NCI-H1048 (cell line): ENCODE data around the gene GULP1.
"Not testable (repeated sequence)": the region's sequence is repeated elsewhere in the genome, so short reads cannot be mapped to it uniquely, and the experiment has no call there.

Experiments
- DNase-seq: peaks from one replicate; lab custom pipeline; 2025; lab: John Stamatoyannopoulos, UW

GULP1 gene

DNA sequence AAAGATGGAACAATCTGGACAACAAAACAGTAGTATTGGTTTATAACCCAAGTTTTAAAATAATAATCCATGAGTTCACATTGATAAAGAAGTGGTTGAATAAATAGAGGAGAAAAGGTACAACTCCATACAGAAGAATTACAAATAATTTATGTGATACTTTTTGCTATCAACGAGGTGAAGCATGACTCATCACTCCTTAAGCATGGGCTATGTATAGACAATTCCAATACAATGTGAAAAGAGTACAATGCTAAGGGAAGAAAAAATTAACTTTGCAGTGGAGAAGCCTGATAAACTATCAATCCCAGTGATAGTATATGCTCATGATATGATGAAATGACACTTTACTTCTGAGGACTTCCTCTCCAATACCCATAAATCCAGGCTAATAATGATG lies 312.9 kb downstream of the GULP1 start:
- no peak for DNase-seq

DNA sequence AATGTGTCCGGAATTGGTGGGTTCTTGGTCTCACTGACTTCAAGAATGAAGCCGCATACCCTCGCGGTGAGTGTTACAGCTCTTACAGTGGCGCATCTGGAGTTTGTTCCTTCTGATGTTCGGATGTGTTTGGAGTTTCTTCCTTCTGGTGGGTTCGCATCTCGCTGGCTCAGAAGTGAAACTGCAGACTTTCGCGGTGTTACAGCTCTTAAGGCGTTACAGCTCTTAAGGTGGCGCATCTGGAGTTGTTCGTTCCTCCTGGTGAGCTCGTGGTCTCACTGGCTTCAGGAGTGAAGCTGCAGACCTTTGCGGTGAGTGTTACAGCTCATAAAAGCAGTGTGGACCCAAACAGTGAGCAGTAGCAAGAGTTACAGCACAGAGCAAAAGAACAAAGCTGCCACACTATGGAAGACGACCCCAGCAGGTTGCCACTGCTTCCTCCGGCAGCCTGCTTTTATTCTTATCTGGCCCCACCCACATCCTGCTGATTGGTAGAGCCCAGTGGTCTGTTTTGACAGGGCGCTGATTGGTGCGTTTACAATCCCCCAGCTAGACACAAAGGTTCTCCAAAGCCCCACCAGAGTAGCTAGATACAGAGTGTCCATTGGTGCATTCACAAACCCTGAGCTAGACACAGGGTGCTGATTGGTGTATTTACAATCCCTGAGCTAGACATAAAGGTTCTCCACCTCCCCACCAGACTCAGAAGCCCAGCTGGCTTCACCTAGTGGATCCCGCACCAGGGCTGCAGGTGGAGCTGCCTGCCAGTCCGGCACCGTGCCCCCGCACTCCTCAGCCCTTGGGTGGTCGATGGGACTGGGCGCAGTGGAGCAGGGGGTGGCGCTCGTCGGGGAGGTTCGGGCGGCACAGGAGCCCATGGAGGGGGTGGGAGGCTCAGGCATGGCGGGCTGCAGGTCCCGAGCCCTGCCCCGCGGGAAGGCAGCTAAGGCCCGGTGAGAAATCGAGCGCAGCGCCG lies 314.2 kb downstream of the GULP1 start:
- not testable (repeated sequence) for DNase-seq

DNA sequence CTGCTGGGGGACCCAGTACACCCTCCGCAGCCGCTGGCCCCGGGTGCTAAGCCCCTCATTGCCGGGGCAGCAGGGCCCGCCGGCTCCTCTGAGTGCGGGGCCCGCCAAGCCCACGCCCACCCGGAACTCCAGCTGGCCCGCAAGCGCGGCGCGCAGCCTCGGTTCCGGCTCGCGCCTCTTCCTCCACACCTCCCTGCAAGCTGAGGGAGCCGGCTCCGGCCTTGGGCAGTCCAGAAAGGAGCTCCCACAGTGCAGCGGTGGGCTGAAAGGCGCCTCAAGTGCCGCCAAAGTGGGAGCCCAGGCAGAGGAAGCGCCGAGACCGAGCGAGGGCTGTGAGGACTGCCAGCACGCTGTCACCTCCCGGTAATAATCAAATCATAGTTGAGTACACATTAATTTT lies 314.9 kb downstream of the GULP1 start:
- not testable (repeated sequence) for DNase-seq

DNA sequence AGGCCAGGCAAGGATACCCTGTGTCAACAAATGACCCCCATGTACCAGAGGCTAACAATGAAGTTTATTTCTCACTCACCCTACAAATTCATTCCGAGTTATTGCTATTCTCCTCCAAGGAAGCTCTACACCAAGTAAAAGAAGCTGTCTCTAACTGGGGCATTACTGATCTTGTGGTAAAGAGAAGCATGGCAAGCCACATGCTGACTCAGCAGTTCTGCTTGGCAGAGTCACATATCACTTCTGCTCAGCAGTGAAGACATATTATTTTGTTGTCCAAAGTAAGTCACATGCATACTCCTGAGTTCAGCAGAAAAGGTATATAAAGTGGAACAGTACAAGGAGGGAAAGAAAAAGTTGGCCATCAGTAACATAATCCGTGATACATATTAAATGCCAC lies 315.8 kb downstream of the GULP1 start:
- no peak for DNase-seq

DNA sequence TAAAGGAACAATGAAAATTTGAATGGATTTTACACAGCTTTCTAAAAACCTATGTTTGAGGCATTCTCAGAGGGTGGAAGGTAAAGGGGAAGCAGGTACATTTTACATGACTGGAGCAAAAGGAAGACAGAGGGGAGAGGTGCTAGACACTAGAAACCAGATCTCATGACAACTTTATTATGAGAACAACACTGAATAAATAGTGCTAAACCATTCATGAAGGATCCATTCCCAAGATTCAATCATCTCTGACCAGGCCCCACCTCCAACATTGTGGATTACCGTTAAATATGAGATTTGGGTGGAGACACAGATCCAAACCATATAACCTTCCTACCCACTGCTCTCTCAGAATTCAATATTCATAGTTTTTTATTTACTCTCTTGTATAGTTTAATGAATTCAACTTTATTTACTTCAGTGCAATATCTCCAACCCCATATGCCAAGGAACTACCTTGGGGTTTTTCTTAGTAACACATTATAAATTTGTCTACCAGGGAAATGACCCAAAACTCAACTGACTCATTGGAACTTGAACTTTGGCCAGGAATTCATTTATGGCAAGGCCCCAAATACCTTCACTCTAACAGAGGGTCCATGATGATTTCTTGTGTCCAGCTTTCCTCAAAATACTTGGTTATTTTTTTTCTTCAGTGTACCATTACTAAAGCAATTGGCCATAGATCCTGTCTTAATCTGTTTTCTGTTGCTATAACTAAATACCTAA lies 317.8 kb downstream of the GULP1 start:
- no peak for DNase-seq

- no peak for DNase-seq
These were observed 318.4 kb downstream of the GULP1 start for GRCh38 chr2:188610050-188610444.

DNA sequence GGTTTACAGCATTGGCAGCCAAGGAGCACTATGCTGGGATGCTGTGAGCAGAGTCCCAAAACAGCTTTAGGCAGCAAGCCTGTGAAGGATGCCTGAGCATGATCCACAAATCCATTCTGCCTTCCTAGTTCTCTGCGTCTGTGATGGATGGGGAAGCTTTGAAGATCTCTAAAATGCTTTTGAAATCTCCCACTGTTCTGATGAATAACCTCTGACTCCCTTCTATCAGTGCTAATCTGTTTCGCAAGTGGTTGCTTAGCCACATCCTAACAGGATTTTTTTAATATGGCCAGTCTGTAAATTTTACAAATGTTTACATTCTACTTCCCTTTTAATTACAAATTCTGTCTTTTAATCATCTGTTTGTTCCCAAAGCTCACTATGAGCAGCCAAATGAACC lies 319.2 kb downstream of the GULP1 start:
- DNase-seq = no peak

GRCh38 chr2:188619146-188619545 lies 327.5 kb downstream of the GULP1 start:
- DNase-seq = no peak

GRCh38 chr2:188620916-188621315 lies 329.2 kb downstream of the GULP1 start:
- no peak for DNase-seq

GRCh38 chr2:188622601-188623260 lies 331.1 kb downstream of the GULP1 start:
- no peak for DNase-seq

GRCh38 chr2:188623995-188624643 lies 332.4 kb downstream of the GULP1 start:
- no peak for DNase-seq

DNA sequence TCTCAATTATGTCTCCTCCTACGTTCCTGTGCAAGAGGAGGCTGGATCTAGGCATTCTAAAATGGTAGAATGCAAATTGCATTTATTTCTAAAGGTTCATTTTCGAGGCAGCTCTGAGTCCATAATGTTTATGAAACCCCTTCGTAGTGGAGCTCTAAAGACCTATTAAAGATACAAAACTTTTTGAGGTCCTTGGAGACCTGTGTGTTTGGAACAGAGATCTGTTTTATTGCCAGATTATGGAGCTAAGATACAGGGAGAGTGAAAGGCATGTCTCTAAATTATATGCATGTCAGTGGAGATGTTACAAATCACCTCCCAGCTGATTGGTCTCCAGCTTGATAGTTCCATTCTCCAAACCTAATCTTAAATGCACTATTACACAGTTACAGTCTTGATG lies 335.8 kb downstream of the GULP1 start:
- no peak for DNase-seq

- DNase-seq = no peak
These were observed 337.5 kb downstream of the GULP1 start for GRCh38 chr2:188628989-188629752.

GRCh38 chr2:188629753-188630527 lies 338.3 kb downstream of the GULP1 start:
- no peak for DNase-seq

DNA sequence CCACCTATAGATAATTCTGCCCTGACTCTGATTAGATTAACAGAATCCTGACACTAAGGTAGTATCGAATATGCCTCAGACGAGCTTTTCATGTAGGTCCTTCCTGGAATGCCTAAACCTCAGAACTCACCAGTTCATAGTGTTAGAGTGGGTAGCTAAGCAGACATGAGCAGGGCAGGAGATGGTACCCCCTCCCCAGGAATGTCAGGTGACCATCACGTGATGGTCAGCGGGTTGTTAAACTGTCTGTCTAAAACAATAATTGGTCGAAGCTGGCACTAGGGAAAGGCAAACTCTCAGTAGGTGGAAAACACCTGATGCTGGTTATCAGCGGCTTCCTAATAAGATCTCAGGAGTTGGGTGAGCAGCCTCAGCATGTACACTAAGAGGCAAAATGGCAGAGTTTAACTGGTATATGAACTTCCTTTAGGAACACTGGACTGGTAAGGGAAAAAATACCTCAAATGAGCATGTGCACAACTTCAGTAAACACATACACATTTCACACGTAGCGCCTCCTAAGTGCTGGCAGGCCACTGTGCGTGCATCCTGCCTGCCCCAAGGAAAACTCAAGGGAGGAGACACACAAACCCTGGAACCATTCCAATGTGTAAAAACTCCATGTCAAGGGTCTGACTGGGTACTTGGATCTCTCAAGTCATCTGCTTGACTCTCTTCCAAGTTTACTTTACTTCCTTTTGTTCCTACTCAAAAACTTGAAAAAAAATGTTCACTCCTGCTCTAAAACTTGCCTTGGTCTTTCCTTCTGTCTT lies 339.5 kb downstream of the GULP1 start:
- no peak for DNase-seq

- no peak for DNase-seq
These were observed 343.0 kb downstream of the GULP1 start for GRCh38 chr2:188634656-188635055.
